Measurements from ENCODE around the gene CAMSAP1.

CAMSAP1 gene

DNA sequence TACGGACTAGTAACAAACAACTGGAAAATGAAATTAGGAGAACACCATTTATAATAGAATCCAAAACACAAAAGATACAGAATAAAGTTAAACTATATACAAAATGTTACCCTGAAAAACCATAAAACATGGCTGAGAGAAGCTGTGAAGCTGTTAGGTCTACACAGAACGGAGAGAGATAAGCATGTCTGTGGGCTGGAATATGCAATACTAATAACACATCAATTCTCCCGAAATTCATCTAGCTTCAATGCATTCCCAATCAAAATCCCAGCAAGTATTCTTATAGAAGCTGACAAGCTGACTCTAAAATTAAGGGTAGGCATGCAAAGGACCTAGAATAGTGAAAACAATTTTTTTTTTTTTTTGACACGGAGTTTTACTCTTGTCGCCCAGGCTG is 32.5 kb downstream of the CAMSAP1 start:
- DNase-seq (no peak), ATAC-seq (ENCODE audit: insufficient read depth, low read depth) (no peak)
- no peak overlapping the region for H2AFZ ChIP-seq (ENCODE audit: low read depth, low read length)
- peaks cover 55% of the 10 kb centered on the region; the same call in 1 of the 2 replicates for H4K20me1 ChIP-seq (ENCODE audit: insufficient read depth, low read length)
- no peak overlapping the region for H3K4me3 ChIP-seq (ENCODE audit: low read depth in 1 of 2, low read length in 2 of 2)
- peaks cover 3% of the 10 kb centered on the region; the same call in 1 of the 2 replicates for H3K36me3 ChIP-seq (ENCODE audit: insufficient read depth, low read length)
- no peaks in the 10 kb centered on the region for H3K4me1 ChIP-seq (ENCODE audit: insufficient read depth, low read length)
- H3K4me2 ChIP-seq (ENCODE audit: insufficient read depth, low read length) = no peak overlapping the region
- H3K9ac ChIP-seq (ENCODE audit: low read depth, low read length) = no peak overlapping the region
- H3K9me3 ChIP-seq (ENCODE audit: insufficient read depth, low read length, severe bottlenecking) = no peaks in the 10 kb centered on the region
- H3K27me3 ChIP-seq (ENCODE audit: insufficient read depth, low read length, poor library complexity) = no peaks in the 10 kb centered on the region
- H3K27ac ChIP-seq (ENCODE audit: low read length) = no peak overlapping the region
- TF ChIP-seq EZH2 (IDR thresholded peaks at IDR 0.05; ENCODE audit: borderline replicate concordance, low read depth, low read length, severe bottlenecking) = no peak
- TF ChIP-seq, protein P1, sequence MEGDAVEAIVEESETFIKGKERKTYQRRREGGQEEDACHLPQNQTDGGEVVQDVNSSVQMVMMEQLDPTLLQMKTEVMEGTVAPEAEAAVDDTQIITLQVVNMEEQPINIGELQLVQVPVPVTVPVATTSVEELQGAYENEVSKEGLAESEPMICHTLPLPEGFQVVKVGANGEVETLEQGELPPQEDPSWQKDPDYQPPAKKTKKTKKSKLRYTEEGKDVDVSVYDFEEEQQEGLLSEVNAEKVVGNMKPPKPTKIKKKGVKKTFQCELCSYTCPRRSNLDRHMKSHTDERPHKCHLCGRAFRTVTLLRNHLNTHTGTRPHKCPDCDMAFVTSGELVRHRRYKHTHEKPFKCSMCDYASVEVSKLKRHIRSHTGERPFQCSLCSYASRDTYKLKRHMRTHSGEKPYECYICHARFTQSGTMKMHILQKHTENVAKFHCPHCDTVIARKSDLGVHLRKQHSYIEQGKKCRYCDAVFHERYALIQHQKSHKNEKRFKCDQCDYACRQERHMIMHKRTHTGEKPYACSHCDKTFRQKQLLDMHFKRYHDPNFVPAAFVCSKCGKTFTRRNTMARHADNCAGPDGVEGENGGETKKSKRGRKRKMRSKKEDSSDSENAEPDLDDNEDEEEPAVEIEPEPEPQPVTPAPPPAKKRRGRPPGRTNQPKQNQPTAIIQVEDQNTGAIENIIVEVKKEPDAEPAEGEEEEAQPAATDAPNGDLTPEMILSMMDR (IDR thresholded peaks at IDR 0.05; ENCODE audit: borderline replicate concordance, extremely low read depth, low read length, poor library complexity, severe bottlenecking) = no peak
- peaks cover 91% of the 10 kb centered on the region for H3K79me2 ChIP-seq (ENCODE audit: insufficient read depth, low read length)

DNA sequence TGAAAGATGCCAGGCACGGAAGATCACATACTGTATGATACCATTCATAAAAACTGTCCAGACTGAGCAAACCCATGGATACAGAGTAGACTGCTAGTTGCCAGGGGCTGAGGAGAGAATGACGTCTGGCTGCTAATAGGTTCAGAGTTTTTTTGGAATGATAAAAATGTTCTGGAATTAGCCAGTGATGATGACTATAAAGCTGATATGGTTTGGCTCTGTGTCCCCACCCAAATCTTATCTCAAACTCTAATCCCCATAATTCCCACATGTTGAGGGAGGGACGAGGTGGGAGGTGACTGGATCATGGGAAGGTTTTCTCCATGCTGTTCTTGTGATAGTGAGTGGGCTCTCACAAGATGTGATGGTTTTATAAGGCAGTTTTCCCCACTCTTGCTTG is 37.4 kb downstream of the CAMSAP1 start:
- Histone ChIP-seq H2AFZ (ENCODE audit: low read depth, low read length) (no peak overlapping the region), H4K20me1 (ENCODE audit: insufficient read depth, low read length) (peaks cover 51% of the 10 kb centered on the region), H3K9ac (ENCODE audit: low read depth, low read length) (no peak overlapping the region), H3K27me3 (ENCODE audit: insufficient read depth, low read length, poor library complexity) (no peaks in the 10 kb centered on the region), H3K9me3 (ENCODE audit: insufficient read depth, low read length, severe bottlenecking) (no peaks in the 10 kb centered on the region), H3K27ac (ENCODE audit: low read length) (no peak overlapping the region), H3K4me3 (ENCODE audit: low read depth in 1 of 2, low read length in 2 of 2) (no peak overlapping the region), H3K4me1 (ENCODE audit: insufficient read depth, low read length) (no peaks in the 10 kb centered on the region), H3K79me2 (ENCODE audit: insufficient read depth, low read length) (peaks cover 80% of the 10 kb centered on the region), H3K36me3 (ENCODE audit: insufficient read depth, low read length) (peaks cover 8% of the 10 kb centered on the region), H3K4me2 (ENCODE audit: insufficient read depth, low read length) (no peak overlapping the region)
- no peak for DNase-seq
- TF ChIP-seq EZH2 (IDR thresholded peaks at IDR 0.05; ENCODE audit: borderline replicate concordance, low read depth, low read length, severe bottlenecking) = no peak
- TF ChIP-seq, protein P1 (IDR thresholded peaks at IDR 0.05; ENCODE audit: borderline replicate concordance, extremely low read depth, low read length, poor library complexity, severe bottlenecking) = no peak
- ATAC-seq (ENCODE audit: insufficient read depth, low read depth) = no peak

DNA sequence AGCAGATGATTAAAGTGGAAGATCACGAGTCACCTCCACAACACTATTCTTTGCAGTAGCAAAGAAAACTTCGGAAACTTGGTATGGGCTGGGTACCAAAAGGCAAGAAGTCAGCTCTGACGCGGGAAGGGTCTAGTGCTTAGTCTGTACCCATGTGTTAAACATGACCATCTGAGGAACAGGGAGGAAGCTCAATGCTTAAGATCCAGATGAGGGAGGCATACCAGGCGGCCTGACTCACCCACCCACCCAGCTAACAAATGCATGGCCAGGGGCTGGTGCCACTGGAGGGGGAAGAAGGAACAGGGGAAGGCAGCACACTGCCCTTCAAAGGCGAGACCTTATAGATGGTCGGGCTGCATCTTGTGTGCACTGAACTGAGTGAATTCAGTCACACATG is 41.8 kb downstream of the CAMSAP1 start:
- no peak overlapping the region for H3K27ac ChIP-seq (ENCODE audit: low read length)
- no peaks in the 10 kb centered on the region for H3K9me3 ChIP-seq (ENCODE audit: insufficient read depth, low read length, severe bottlenecking)
- peaks cover 68% of the 10 kb centered on the region for H3K79me2 ChIP-seq (ENCODE audit: insufficient read depth, low read length)
- DNase-seq (no peak), ATAC-seq (ENCODE audit: insufficient read depth, low read depth) (no peak)
- peaks cover 57% of the 10 kb centered on the region for H4K20me1 ChIP-seq (ENCODE audit: insufficient read depth, low read length)
- H3K36me3 ChIP-seq (ENCODE audit: insufficient read depth, low read length) = peaks cover 34% of the 10 kb centered on the region
- H3K27me3 ChIP-seq (ENCODE audit: insufficient read depth, low read length, poor library complexity) = no peaks in the 10 kb centered on the region
- H2AFZ ChIP-seq (ENCODE audit: low read depth, low read length) = no peak overlapping the region
- H3K9ac ChIP-seq (ENCODE audit: low read depth, low read length) = no peak overlapping the region
- H3K4me3 ChIP-seq (ENCODE audit: low read depth in 1 of 2, low read length in 2 of 2) = no peak overlapping the region
- no peaks in the 10 kb centered on the region for H3K4me1 ChIP-seq (ENCODE audit: insufficient read depth, low read length)
- no peak for TF ChIP-seq EZH2 (IDR thresholded peaks at IDR 0.05; ENCODE audit: borderline replicate concordance, low read depth, low read length, severe bottlenecking)
- TF ChIP-seq, protein P1 (IDR thresholded peaks at IDR 0.05; ENCODE audit: borderline replicate concordance, extremely low read depth, low read length, poor library complexity, severe bottlenecking) = no peak
- H3K4me2 ChIP-seq (ENCODE audit: insufficient read depth, low read length) = no peak overlapping the region
